ENCODE data around the gene OLFML3.

Gene OLFML3

DNA sequence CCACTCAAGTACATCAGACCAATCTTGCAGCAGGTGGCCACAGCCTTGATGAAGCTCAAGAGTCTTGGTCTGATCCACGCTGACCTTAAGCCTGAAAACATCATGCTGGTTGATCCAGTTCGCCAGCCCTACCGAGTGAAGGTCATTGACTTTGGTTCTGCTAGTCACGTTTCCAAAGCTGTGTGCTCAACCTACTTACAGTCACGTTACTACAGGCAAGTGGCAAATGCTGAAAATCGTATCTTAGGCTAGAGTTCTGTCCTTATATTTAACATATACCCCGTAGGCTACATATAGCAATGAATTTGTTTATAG, 38.1 kb upstream of the OLFML3 start:
- TF ChIP-seq CEBPB (IDR thresholded peaks at IDR 0.05) (no peak), EP300 (IDR thresholded peaks at IDR 0.05; ENCODE audit: borderline replicate concordance) (no peak), ZBTB7A (IDR thresholded peaks at IDR 0.05; ENCODE audit: low read depth) (no peak), TCF12 (IDR thresholded peaks at IDR 0.05; ENCODE audit: low read depth) (no peak), TAF1 (IDR thresholded peaks at IDR 0.05; ENCODE audit: low read depth) (no peak), CREB1 (IDR thresholded peaks at IDR 0.05; ENCODE audit: low read depth) (no peak)
- TF ChIP-seq, protein P1, sequence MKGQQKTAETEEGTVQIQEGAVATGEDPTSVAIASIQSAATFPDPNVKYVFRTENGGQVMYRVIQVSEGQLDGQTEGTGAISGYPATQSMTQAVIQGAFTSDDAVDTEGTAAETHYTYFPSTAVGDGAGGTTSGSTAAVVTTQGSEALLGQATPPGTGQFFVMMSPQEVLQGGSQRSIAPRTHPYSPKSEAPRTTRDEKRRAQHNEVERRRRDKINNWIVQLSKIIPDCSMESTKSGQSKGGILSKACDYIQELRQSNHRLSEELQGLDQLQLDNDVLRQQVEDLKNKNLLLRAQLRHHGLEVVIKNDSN (IDR thresholded peaks at IDR 0.05): no peak
- TF ChIP-seq, protein P2, sequence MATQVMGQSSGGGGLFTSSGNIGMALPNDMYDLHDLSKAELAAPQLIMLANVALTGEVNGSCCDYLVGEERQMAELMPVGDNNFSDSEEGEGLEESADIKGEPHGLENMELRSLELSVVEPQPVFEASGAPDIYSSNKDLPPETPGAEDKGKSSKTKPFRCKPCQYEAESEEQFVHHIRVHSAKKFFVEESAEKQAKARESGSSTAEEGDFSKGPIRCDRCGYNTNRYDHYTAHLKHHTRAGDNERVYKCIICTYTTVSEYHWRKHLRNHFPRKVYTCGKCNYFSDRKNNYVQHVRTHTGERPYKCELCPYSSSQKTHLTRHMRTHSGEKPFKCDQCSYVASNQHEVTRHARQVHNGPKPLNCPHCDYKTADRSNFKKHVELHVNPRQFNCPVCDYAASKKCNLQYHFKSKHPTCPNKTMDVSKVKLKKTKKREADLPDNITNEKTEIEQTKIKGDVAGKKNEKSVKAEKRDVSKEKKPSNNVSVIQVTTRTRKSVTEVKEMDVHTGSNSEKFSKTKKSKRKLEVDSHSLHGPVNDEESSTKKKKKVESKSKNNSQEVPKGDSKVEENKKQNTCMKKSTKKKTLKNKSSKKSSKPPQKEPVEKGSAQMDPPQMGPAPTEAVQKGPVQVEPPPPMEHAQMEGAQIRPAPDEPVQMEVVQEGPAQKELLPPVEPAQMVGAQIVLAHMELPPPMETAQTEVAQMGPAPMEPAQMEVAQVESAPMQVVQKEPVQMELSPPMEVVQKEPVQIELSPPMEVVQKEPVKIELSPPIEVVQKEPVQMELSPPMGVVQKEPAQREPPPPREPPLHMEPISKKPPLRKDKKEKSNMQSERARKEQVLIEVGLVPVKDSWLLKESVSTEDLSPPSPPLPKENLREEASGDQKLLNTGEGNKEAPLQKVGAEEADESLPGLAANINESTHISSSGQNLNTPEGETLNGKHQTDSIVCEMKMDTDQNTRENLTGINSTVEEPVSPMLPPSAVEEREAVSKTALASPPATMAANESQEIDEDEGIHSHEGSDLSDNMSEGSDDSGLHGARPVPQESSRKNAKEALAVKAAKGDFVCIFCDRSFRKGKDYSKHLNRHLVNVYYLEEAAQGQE (IDR thresholded peaks at IDR 0.05; ENCODE audit: low read depth): no peak

DNA sequence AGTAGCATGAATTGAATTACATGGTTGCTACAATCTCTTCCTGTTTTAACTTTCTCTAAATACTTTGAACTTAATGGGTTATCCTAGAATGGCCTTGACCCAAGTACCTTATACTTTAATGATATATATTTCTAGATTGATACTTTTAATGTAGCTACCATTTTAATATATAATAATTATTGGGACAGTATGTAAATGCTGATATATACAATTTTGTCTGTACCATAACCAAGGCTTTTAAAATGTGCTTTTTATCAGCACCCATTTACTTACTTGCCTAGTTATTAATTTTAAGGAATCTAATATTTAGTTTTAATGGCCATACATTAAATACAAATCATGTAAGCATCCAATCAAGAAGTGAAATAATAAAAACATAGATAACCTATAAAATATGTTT, 36.7 kb upstream of the OLFML3 start:
- no peak for TF ChIP-seq YY1 (IDR thresholded peaks at IDR 0.05; ENCODE audit: low read depth)
- TF ChIP-seq FOXM1 (IDR thresholded peaks at IDR 0.05; ENCODE audit: borderline replicate concordance, low read depth): no peak
- TF ChIP-seq, protein P1 (IDR thresholded peaks at IDR 0.05): no peak
- no peak for TF ChIP-seq TAF1 (IDR thresholded peaks at IDR 0.05; ENCODE audit: low read depth)
- no peak for TF ChIP-seq TEAD4 (IDR thresholded peaks at IDR 0.05)
- TF ChIP-seq NFIC (IDR thresholded peaks at IDR 0.05): no peak

DNA sequence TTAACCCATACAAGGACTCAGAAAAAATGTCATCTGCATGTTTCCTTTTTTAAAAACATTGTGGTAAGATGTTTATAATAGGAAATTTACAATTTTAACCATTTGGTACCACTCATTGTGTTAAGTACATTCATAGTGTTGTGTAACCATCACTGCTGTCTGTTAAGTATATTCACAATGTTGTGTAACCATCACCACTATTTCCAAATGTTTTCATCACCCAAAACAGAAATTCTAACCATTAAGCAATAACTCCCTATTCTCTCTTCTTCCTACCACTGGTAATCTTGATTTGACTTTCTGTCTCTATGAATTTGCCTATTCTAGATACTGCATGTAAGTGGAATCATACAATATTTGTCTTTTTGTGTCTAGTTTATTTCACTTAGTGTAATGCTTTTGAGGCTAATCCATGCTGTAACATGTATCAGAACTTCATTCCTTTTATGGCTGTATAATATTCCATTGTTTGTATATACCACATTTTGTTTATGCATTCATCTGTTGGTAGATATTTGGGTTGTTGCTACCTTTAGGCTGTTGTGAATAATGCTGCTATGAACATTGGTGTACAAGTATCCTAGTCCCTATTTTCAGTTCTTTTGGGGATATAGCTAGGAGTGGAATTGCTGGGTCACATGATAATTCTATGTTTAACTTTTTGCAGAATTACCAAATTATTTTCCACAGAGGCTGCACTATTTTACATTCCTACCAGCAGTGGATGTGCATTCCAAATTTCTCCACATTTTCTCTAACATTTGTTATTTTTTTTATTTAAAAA, 36.1 kb upstream of the OLFML3 start:
- TF ChIP-seq CEBPB (IDR thresholded peaks at IDR 0.05) (no peak), ZBTB7A (IDR thresholded peaks at IDR 0.05; ENCODE audit: low read depth) (no peak), NFIC (IDR thresholded peaks at IDR 0.05) (no peak), TCF12 (IDR thresholded peaks at IDR 0.05; ENCODE audit: low read depth) (no peak), CREB1 (IDR thresholded peaks at IDR 0.05; ENCODE audit: low read depth) (no peak), FOXM1 (IDR thresholded peaks at IDR 0.05; ENCODE audit: borderline replicate concordance, low read depth) (no peak), RAD21 (IDR thresholded peaks at IDR 0.05; ENCODE audit: low read depth) (no peak)
- TF ChIP-seq, protein P2 (IDR thresholded peaks at IDR 0.05; ENCODE audit: low read depth): no peak
- TF ChIP-seq, protein P1 (IDR thresholded peaks at IDR 0.05): no peak

DNA sequence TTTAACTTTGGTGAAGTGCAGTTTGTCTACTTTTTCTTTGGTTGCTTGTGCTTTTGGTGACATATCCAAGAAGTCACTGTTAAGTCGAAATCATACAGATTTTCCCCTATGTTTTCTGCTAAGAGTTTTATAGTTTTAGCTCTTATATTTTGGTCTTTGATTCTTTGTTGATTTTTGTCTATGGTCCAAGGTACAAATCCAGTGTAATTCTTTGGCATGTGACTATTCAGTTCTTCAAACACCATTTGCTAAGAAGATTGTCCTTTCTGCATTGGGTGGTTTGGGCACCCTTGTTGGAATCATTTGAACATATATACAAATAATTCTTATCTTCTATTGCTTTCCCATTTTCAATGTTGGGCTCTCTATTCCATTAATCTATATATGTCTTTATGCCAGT, 33.9 kb upstream of the OLFML3 start:
- TF ChIP-seq RAD21 (IDR thresholded peaks at IDR 0.05; ENCODE audit: low read depth) (no peak), YY1 (IDR thresholded peaks at IDR 0.05; ENCODE audit: low read depth) (no peak)

DNA sequence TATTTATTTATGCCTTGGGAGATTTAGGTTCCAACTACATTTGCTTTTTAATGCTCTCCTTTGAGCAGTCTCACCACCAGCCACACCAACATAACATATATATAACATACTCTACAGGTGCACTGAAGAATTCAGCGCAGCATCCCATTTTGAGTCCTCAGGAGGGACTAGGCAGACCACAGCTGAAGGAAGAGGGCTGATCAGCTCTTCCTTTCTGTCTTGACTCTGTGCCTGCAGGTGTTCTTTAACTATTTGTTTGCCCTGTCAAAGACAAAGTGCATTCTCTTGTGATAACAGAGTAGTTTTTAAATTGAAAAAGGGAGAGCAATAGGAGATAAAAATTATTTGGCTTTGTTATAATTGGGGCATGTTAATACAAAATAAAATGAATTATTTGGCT, 33.2 kb upstream of the OLFML3 start:
- TF ChIP-seq TCF12 (IDR thresholded peaks at IDR 0.05; ENCODE audit: low read depth) (no peak), CREB1 (IDR thresholded peaks at IDR 0.05; ENCODE audit: low read depth) (no peak), EGR1 (IDR thresholded peaks at IDR 0.05) (no peak)
- TF ChIP-seq, protein P2 (IDR thresholded peaks at IDR 0.05; ENCODE audit: low read depth): no peak
